HCT116 (cell line): ENCODE results near the gene GLT8D2. TPM values are rescaled to one million over a fixed set of nuclear protein-coding genes. Genes with fewer than 3 reads are reported as not detected.

ENCODE experiments used
- ATAC-seq: fragments of 200-7000 bp; cut with Tn5 transposase; 2 replicates; pipeline ENCODE4 v1.9.1; 2020; ENCODE audit warnings: mild to moderate bottlenecking, moderate library complexity
- BruUV-seq: library from RNA; stranded (reverse); fragments of 400-500 nt; replicated peaks from 2 replicates; lab custom pipeline; 2021; lab: Mats Ljungman, UMichigan
- CTCF ChIA-PET: fragments of 300-600 bp; sonication (Branson Sonifier 250); formaldehyde crosslinking; loops from one replicate; lab custom pipeline; 2021; ENCODE audit warnings: antibody characterized with exemption; lab: Charles Lee
- POLR2A ChIA-PET: fragments of 300-600, 350-600 bp; sonication (Branson Sonifier 250); formaldehyde crosslinking; loops from one replicate; lab custom pipeline; 2021; ENCODE audit warnings: antibody characterized with exemption; lab: Charles Lee
- RAD21 ChIA-PET, 2 experiments: fragments of 300-600 bp; sonication (Branson Sonifier 250); formaldehyde crosslinking; loops; one replicate each; lab custom pipeline; 2023; ENCODE audit warnings: low total read pairs in 2 of 2; ENCODE audit not compliant: uncharacterized antibody in 2 of 2, unreplicated experiment in 2 of 2, low non-redundant PET in 1 of 2; lab: Charles Lee
- DNase-seq: peaks from one replicate; pipeline ENCODE4 v3.0.0-alpha.2; 2010; ENCODE audit warnings: low read depth, low spot score
- H2AFZ ChIP-seq: fragments of 200-600 bp; shearing (Covaris generic), sonication (generic); 2 replicates; pipeline ENCODE4 v1.6.1; 2017; ENCODE audit warnings: low read depth, mixed run types, mixed read lengths, antibody characterized with exemption, low read length; ENCODE audit not compliant: poor library complexity, severe bottlenecking
- H3K27ac ChIP-seq: 2 replicates; pipeline ENCODE4 v1.5.1; 2012; ENCODE audit warnings: low read depth, low read length
- H3K27me3 ChIP-seq: fragments of 200-600 bp; sonication (generic); 2 replicates; pipeline ENCODE4 v1.6.1; 2016; ENCODE audit warnings: mixed run types, low read length, mixed read lengths; ENCODE audit not compliant: insufficient read depth
- H3K36me3 ChIP-seq, 2 experiments: fragments of 200-500 bp in 1 of 2; fragments of 200-600 bp in 1 of 2; sonication (Bioruptor generic) in 1 of 2; sonication (generic) in 1 of 2; 2 replicates each; pipeline versions ENCODE4 v1.5.1 to v1.6.1; 2014 to 2016; ENCODE audit warnings: low read length in 2 of 2, inconsistent platforms in 1 of 2, mixed read lengths in 1 of 2, mixed run types in 1 of 2; ENCODE audit not compliant: insufficient read depth in 2 of 2, control insufficient read depth in 1 of 2
- H3K4me1 ChIP-seq, 2 experiments: fragments of 200-600 bp in 1 of 2; sonication (generic) in 1 of 2; 2 replicates each; pipeline versions ENCODE4 v1.5.1 to v1.6.1; 2012 to 2017; ENCODE audit warnings: low read length in 2 of 2, inconsistent platforms in 1 of 2, mild to moderate bottlenecking in 1 of 2, mixed read lengths in 1 of 2, mixed run types in 1 of 2, moderate library complexity in 1 of 2; ENCODE audit not compliant: insufficient read depth in 2 of 2, control insufficient read depth in 1 of 2
- H3K4me2 ChIP-seq: fragments of 200-600 bp; sonication (generic); 2 replicates; pipeline ENCODE4 v1.6.1; 2017; ENCODE audit warnings: mixed run types, low read length, mixed read lengths
- H3K4me3 ChIP-seq, 2 experiments: fragments of 200-600 bp in 1 of 2; sonication (generic) in 1 of 2; replicated peaks in 1 of 2; 2 replicates each; pipeline ENCODE4 v1.5.1; 2011 to 2016; ENCODE audit warnings: low read length in 2 of 2, control low read depth in 1 of 2, low read depth in 1 of 2, mild to moderate bottlenecking in 1 of 2, mixed read lengths in 1 of 2, mixed run types in 1 of 2
- H3K79me2 ChIP-seq: fragments of 200-600 bp; sonication (generic); 2 replicates; pipeline ENCODE4 v1.6.1; 2017; ENCODE audit warnings: mild to moderate bottlenecking, mixed run types, low read length, moderate library complexity, mixed read lengths; ENCODE audit not compliant: insufficient read depth
- H3K9ac ChIP-seq: fragments of 200-600 bp; sonication (generic); 2 replicates; pipeline ENCODE4 v1.6.1; 2016; ENCODE audit warnings: low read length, mixed read lengths
- H3K9me2 ChIP-seq: fragments of 200-600 bp; sonication (generic), shearing (Covaris generic); 2 replicates; pipeline ENCODE4 v1.6.1; 2017; ENCODE audit warnings: mixed run types, mild to moderate bottlenecking, moderate library complexity; ENCODE audit not compliant: insufficient read depth
- H3K9me3 ChIP-seq, 2 experiments: fragments of 200-500 bp in 1 of 2; fragments of 200-600 bp in 1 of 2; sonication (Bioruptor generic) in 1 of 2; sonication (generic) in 1 of 2; 2 replicates each; pipeline ENCODE4 v1.6.1; 2014 to 2017; ENCODE audit warnings: low read length in 2 of 2, mixed read lengths in 2 of 2, inconsistent platforms in 1 of 2, low read depth in 1 of 2, mild to moderate bottlenecking in 1 of 2, mixed run types in 1 of 2, moderate library complexity in 1 of 2; ENCODE audit not compliant: control insufficient read depth in 1 of 2, insufficient read depth in 1 of 2
- H4K20me1 ChIP-seq: fragments of 200-600 bp; sonication (generic), shearing (Covaris generic); 2 replicates; pipeline ENCODE4 v1.6.1; 2017; ENCODE audit warnings: mixed run types, mild to moderate bottlenecking, moderate library complexity; ENCODE audit not compliant: insufficient read depth
- ATF3 ChIP-seq: IDR thresholded peaks from 2 replicates; pipeline ENCODE4 v1.6.1; 2012
- CBX3 ChIP-seq: IDR thresholded peaks from 2 replicates; pipeline ENCODE4 v1.6.1; 2012; ENCODE audit warnings: low read depth
- CTCF ChIP-seq, 3 experiments: fragments of 200-600 bp in 1 of 3; sonication (generic) in 1 of 3; IDR thresholded peaks in 2 of 3; conservative IDR thresholded peaks in 1 of 3; 2 replicates each; pipeline ENCODE4 v1.5.1; 2012 to 2017; ENCODE audit warnings: low read depth in 2 of 3, low read length in 2 of 3, antibody characterized with exemption in 1 of 3, borderline replicate concordance in 1 of 3, control low read depth in 1 of 3, mild to moderate bottlenecking in 1 of 3, mixed read lengths in 1 of 3, mixed run types in 1 of 3, moderate library complexity in 1 of 3; ENCODE audit not compliant: insufficient read depth in 1 of 3
- ELF1 ChIP-seq: IDR thresholded peaks from 2 replicates; pipeline ENCODE4 v1.6.1; 2012; ENCODE audit warnings: low read depth, borderline replicate concordance
- EZH2phosphoT487 ChIP-seq: fragments of 200-600 bp; IDR thresholded peaks from 2 replicates; pipeline ENCODE4 v1.6.1; 2018; ENCODE audit warnings: antibody characterized with exemption, borderline replicate concordance
- FOSL1 ChIP-seq: IDR thresholded peaks from 2 replicates; pipeline ENCODE4 v1.6.1; 2012; ENCODE audit warnings: low read depth
- JUND ChIP-seq: IDR thresholded peaks from 2 replicates; pipeline ENCODE4 v1.6.1; 2012
- POLR2A ChIP-seq: IDR thresholded peaks from 2 replicates; pipeline ENCODE4 v1.7.0; 2011; ENCODE audit warnings: borderline replicate concordance; ENCODE audit not compliant: insufficient read depth, insufficient read length; ENCODE audit errors: extremely low read depth
- POLR2AphosphoS5 ChIP-seq: IDR thresholded peaks from 2 replicates; pipeline ENCODE4 v1.6.1; 2011; ENCODE audit warnings: mild to moderate bottlenecking, low read depth, low read length, moderate library complexity
- RAD21 ChIP-seq: IDR thresholded peaks from 2 replicates; pipeline ENCODE4 v1.6.1; 2012; ENCODE audit warnings: low read depth, mild to moderate bottlenecking
- SIN3A ChIP-seq: IDR thresholded peaks from 2 replicates; pipeline ENCODE4 v1.6.1; 2012; ENCODE audit warnings: low read depth
- SP1 ChIP-seq: IDR thresholded peaks from 2 replicates; pipeline ENCODE4 v1.6.1; 2012; ENCODE audit warnings: low read depth
- SRF ChIP-seq: IDR thresholded peaks from 2 replicates; pipeline ENCODE4 v1.6.1; 2012; ENCODE audit warnings: low read depth
- YY1 ChIP-seq: IDR thresholded peaks from 2 replicates; pipeline ENCODE4 v1.6.1; 2011; ENCODE audit warnings: low read length, low read depth, moderate library complexity, mild to moderate bottlenecking; ENCODE audit not compliant: insufficient replicate concordance; ENCODE audit errors: extremely low read depth
- ZBTB33 ChIP-seq: IDR thresholded peaks from 2 replicates; pipeline ENCODE4 v1.6.1; 2011; ENCODE audit warnings: mild to moderate bottlenecking, low read length, moderate library complexity; ENCODE audit not compliant: insufficient replicate concordance; ENCODE audit errors: extremely low read depth
- ZFX ChIP-seq: fragments of 450-650 bp; IDR thresholded peaks from 2 replicates; pipeline ENCODE4 v1.6.1; 2017
- ZNF274 ChIP-seq: fragments of 200-500 bp; sonication (Bioruptor generic); IDR thresholded peaks from 2 replicates; pipeline ENCODE4 v1.6.1; 2014; ENCODE audit warnings: mild to moderate bottlenecking, low read depth, low read length, inconsistent platforms
- intact Hi-C: fragments of 100-400 bp; cut with micrococcal nuclease; formaldehyde crosslinking; loops from 2 replicates; pipeline ENCODE4 v1.10.0; 2022
- total RNA-seq: library from RNA; stranded (reverse); gene quantifications from one replicate; pipeline ENCODE4 v1.2.1, GENCODE V29; 2021; ENCODE audit not compliant: unreplicated experiment

The GLT8D2 gene
- total RNA-seq, 1 experiment from 2014 or later = 4.8 TPM

GRCh38 chr12:104003596-104003995 lies 46.4 kb downstream of the GLT8D2 start:
- intact Hi-C loops = no loop called here
- H3K27me3 ChIP-seq = peaks cover 11% of the 10 kb centered on the region; the same call in 1 of the 2 replicates
- DNase-seq (no peak), ATAC-seq (no peak)
- no peak overlapping the region for H3K4me2 ChIP-seq
- H3K9me3 ChIP-seq = no peaks in the 10 kb centered on the region
- H3K4me3 ChIP-seq = no peak overlapping the region
- TF ChIP-seq POLR2A (no peak), JUND (no peak), RAD21 (no peak), ZFX (no peak), SRF (no peak), CBX3 (no peak), ELF1 (no peak), YY1 (no peak), ZNF274 (no peak), CTCF (IDR thresholded peaks at IDR 0.05 in 2 of 3, conservative IDR thresholded peaks at IDR 0.05 in 1 of 3; ENCODE audit: borderline replicate concordance in 1 of 3, insufficient read depth in 1 of 3, low read depth in 2 of 3, low read length in 2 of 3) (no peak), FOSL1 (no peak), ATF3 (no peak), POLR2AphosphoS5 (no peak), SIN3A (no peak), SP1 (no peak), EZH2phosphoT487 (no peak), ZBTB33 (no peak)
- H3K36me3 ChIP-seq = no peaks in the 10 kb centered on the region
- H3K27ac ChIP-seq = no peak overlapping the region
- ChIA-PET CTCF (no interaction called here), POLR2A (no interaction called here), RAD21 (no interaction called here)
- H3K4me1 ChIP-seq = peaks cover 0 to 4% of the 10 kb centered on the region in 2 experiments; a peak in 1 of 4 replicates
- no peaks in the 10 kb centered on the region for H3K9me2 ChIP-seq
- H3K79me2 ChIP-seq = no peaks in the 10 kb centered on the region
- BruUV-seq = no TSS peak
- H2AFZ ChIP-seq = no peak overlapping the region
- no peaks in the 10 kb centered on the region for H4K20me1 ChIP-seq
- H3K9ac ChIP-seq = no peak overlapping the region
